Measurements from ENCODE around the gene SLC25A23.
"Not testable (repeated sequence)": the region's sequence is repeated elsewhere in the genome, so short reads cannot be mapped to it uniquely, and the experiment has no call there.

The SLC25A23 gene

DNA sequence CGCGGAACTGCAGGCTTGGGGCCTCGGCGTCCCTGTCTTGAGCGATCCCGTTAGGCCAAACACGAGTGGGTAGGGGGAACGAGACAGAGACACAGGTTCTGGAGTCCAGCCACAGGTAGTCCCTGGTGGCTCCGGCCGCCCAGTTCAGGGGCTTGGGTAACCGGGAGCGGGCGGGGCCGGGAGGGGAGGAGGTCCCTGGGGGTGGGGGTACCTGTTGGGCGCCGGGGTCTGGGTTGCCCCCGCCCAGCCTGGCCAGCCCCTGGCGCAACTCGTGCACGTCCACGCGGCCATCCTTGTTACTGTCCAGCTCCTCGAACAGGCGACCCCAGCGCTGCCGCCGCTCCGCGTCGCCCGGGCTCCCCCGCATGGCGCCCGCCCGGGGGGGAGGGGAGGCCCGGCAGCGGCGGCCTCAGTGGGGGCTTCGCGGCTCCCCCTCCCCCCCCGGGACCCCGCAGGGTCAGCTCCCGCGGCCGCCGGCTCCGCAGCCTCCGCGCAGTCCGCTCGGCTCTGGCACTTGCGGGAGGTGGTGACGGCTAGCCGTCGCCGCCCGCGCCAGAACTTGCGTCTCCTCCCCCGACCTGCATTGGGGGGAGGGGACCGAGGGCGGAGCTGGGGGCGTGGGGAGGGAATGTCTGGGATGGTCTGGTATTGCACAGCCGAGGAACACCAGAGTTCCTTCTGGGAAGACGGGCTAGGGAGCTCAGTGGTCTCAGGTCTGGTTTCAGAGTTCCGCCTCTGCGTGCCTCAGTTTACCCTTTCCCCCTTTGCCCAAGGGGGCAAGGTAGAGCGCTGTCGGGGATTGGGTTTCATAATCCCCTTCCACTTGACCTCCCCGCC is at the start of gene SLC25A23:
SLC25A23 (minus strand) TSS at position 531 of the 837 bp plus-strand sequence; CDS start at position 367, 164 bp downstream.
- no peak for DNase-seq

DNA sequence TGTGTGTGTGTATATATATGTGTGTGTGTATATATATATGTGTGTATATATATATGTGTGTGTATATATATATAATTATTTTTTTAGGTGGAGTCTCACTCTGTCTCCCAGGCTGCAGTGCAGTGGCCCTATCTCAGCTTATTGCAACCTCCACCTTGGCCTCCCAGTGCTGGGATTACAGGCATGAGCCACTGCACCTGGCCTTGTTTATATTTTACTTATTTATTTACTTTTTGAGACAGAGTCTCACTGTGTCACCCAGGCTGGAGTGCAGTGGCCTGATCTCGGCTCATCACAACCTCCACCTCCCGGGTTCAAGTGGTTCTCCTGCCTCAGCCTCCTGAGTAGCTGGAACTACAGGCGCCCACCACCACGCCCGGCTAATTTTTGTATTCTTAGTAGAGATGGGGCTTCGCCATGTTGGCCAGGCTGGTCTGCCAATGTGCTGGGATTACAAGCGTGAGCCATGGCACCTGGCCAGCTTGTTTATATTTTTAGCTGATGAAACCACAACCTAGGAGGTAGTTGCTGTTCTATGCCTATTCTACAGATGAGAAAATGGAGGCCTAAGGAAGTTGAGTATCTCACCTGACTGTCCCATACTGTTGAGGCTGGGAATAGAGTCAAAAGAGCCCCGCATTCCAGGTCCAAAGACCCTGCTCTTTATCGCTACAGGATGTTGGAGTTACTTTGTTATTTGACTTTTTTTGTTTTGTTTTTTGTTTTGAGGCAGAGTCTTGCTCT is 48.6 kb upstream of the SLC25A23 start:
- DNase-seq = not testable (repeated sequence)

DNA sequence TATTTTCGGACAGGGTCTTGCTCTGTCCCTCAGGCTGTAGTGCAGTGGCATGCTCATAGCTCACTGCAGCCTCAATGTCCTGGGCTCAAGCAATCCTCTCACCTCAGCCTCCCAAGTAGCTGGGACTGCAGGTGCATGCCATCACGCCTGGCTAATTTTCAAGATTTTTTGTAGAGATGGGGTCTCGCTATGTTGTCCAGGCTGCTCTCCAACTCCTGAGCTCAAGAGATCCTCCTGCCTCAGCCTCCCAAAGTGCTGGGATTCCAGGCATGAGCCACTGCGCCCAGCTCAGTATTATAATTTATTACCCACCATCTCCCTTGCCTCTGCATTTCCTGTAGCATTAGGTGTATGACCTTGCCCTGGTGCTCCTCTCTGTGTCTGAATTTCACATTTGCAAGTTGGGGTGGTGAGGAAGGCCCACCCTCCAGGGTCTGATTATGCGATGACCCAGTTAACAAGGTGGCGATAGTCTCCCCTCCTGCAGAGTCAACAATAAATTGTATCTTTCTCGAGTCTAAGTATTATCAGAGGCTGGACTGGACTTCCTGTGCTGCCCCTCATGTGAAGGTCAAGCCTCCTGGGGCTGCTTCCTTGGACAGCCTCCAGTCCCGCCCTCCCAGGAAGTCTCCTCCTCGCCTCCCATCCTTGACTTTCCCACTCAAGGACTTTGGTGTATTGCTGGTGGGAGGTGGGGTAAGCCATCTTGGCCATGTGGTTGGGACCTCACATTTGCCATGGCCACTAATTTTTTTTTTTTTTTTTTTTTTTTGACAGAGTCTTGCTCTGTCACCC is 44.0 kb upstream of the SLC25A23 start:
- no peak for DNase-seq

DNA sequence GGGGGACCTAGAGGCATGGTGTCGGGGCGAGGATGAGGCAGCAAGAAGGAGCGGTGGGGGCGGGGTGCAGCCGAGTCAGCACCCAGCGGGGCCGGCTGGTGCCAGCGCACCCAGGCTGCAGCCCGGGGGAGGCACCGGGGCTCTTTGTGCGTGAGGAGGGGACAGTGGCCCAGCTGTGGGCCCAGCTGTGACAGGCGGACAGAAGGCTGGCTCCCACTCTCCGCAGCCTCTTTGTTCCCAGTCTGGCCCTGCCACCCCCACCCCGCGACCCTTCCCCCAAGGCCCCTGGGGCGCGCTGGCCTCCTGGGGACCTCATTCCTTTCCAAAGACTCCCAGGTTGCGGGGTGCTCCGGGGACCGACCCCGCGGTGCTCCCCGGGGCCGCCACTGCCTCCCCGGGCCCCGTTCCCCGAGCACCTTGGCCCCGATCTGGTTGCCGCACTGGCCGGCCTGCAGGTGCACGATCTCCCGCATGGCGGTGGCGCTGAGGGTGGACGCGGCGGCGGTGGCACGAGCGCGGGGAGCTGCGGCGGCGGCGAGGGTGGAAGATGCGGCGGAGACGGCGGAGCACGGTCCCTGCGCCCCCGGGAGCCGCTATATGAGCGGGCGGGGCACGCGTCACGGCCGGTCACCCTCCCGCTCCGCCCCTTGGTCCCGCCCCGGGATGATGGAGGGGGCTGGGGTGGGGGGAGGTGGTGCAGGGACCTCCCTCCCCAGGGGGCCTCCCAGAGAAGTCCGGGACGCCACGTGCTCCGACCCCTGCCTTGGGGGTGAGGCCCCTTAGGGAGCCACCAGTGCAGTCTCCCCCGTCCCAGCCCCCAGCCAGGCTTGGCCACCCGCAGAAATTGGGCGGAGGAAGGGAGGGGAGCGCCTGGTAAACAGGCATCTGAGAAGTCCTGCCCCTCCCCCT is 42.4 kb upstream of the SLC25A23 start, which contains the start of gene TUBB4A:
TUBB4A (minus strand) TSS at position 570 of the 909 bp plus-strand sequence; CDS start at position 473, 97 bp downstream.
- no peak for DNase-seq

DNA sequence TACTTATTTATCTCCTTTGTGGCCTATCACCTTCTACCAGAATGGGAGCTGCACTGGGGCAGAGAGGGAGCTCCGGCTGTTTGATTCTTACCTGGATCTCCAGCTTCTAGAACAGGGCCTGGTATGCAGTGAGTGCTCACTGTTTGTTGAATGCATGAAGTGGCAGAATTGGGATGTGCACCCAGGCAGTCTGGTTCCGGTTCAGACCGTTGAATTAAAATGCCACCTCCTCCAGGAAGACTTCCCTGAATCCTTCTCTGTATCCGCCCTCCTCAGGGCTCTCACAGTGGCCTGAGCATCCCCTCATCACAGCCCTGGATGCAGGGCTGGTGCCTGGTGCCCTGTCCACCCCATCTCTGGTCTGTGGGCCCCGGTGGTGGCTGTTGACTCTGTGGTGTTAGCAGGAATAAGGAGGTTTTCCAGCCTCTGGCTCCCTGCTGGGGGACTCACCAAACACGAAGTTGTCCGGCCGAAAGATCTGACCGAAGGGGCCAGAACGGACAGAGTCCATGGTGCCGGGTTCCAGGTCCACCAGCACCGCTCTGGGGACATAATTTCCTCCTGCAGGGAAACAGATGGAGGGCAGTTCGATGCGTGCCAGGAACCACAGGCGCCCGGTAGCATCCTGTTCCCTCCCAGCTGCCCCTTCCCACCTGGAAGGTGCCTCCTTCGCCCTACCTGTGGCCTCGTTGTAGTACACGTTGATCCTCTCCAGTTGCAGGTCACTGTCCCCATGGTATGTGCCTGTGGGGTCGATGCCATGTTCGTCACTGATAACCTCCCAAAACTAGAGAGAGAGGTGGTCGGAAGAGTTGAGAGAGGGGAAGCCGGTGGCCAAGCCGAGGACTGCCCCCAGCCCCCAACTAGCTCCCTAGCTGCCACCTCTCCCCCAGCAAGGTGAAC is 41.5 kb upstream of the SLC25A23 start:
- no peak for DNase-seq

DNA sequence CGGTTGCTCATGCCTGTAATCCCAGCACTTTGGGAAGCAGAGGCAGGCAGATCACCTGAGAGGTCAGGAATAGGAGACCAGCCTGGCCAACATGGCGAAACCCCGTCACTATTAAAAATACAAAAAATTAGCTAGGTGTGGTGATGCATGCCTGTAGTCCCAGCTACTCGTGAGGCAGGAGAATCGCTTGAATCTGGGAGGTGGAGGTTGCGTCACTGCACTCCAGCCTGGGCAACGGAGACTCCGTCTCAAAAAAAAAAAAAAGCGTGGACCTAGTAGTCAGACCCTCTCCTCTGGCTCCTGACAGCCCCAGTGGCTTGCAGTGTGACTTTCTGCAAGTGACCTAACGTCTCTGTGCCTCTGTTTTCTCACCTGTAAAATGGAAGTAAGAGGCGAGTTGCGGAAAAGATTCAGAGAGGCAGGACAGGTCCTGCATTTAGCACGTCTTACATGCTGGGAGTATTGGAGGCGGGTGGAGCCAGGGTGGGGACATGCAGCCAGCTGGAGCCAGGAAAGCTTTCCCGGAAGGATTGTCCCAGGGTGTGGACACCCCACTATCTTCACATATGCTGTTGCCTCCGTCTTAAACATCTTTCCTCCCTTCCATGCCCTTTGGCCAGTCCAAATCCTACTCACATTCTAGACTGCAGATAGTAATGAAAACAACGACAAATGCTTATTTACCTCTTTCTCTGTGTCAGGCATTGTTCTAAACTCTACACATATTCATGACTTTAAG is 39.6 kb upstream of the SLC25A23 start:
- no peak for DNase-seq

DNA sequence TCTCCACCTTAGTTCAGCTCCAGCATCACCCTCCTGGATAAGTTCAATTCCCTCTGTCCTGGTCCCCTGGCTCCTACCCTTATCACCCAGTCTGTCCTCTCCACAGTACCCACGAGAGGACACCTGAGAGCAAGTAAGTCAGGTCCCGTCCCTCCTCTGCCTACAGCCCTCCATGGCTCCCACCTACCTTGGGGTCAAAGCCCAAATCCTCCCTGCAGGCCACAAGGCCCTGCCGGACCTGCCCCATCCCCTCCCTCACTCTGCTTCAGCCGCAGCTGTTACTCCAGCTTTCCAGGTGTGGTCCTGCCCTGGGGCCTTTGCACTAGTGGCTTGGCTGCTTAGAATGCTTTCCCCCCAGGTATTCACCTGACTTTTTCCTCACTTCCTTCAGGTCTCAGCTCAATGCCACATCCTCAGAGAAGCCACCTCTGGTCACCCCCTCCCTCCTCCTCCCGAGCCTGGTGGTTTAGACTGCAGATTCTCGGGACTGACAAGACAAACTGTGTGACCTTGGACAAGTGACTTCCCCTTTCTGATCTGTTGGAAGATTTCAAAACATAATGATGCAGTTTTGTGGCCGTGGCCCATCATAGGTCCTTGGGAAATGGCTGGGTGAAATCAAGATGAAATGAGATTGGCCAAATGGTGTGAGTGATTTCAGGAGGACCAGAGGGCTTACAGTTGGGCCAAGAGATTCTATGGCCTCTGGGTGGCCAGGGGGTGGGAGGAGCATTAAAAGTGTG is 38.9 kb upstream of the SLC25A23 start:
- DNase-seq = no peak

DNA sequence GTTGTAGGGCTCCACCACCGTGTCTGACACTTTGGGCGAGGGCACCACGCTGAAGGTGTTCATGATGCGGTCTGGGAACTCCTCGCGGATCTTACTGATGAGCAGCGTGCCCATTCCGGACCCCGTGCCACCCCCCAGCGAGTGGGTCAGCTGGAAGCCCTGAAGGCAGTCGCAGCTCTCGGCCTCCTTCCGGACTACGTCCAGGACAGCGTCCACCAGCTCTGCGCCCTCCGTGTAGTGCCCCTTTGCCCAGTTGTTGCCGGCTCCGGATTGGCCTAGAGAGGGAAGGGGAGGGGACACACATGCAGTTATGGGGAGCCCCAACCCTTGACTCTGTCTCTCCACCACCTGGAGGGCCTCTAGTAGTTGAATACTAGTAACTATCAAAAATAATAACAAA is 36.4 kb upstream of the SLC25A23 start:
- no peak for DNase-seq

DNA sequence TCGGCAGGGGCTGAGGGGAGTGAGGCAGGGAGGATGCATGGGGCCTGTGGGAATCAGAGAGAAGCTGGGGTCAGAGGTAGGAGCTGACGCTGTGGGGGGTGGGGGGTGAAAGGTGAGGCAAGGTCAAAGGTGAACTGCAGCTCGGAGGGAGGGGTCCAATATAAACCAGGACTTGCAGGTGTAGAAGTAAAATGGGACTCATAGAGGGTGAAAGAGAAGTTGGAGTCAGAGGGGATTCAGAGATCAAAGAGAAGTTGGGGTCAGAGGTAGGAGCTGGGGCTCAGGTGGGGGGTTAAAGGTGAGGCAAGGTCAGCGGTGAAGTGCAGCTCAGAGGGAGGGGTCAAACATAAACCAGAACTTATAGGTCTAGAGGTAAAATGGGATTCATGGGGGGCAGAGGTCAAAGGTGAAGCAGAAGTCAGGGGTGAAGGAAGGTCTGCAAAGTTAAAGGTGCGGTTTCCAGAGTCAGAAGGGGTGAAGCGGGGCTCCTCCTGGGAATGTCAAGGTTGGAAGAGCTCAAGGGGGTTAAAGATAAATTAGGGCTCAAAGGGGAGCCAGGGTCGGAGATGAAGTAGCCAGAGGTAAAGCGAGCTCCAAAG is 34.9 kb upstream of the SLC25A23 start:
- DNase-seq = no peak

DNA sequence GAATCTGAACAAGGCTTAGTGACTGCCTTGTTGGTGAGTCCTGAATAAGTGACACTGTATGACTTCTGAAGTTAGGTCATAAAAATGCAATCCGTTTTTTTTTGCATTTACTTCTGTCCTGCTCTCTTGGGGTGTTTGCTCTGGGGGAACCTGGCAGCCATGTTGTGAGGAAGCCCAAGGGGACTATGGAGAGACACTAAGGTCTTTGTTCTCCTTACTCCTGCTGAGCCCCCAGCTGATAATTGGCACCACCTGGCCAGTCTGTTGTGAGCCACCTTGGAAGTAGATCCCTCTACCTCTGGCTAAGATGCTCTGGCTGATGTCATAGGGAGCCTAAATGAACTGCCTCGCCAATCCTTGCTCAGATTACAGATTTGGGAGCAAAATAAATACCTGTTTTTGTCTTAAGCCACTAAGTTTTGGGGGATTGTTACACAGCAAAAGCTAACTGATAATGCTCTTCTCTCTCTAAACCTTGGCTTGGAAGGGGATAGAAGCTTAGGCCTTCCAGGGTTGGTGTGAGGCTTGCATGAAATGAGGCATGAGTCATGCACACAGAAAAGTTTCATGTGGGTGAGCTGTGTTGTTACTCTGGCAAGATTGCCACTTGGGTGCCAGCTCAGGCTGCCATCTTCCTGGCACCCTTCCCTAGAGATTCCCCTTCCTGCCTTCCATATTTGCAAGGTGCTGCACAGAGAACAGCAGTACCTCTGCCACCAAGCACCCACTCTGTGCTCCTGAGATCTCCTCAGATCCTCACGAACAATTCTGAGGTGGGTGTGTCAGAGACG is 32.4 kb upstream of the SLC25A23 start:
- no peak for DNase-seq

DNA sequence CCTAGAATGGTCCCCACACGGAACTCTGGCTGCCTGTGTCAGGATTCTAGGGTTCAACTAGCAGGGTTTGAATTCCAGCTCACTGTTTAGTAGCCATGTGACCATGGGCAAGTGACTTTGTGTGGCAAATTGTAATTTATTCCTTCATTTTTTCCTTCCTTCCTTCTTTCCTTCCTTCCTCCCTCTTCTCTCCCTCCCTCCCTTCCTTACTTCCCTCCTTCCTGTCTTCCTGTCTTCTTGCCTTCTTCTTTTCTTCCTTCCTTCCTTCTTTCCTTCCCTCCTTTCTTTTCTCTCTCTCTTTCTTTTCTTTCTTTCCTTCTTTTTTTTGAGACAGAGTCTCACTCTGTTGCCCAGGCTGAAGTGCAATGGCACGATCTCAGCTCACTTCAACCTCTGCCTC is 30.5 kb upstream of the SLC25A23 start:
- DNase-seq = no peak

DNA sequence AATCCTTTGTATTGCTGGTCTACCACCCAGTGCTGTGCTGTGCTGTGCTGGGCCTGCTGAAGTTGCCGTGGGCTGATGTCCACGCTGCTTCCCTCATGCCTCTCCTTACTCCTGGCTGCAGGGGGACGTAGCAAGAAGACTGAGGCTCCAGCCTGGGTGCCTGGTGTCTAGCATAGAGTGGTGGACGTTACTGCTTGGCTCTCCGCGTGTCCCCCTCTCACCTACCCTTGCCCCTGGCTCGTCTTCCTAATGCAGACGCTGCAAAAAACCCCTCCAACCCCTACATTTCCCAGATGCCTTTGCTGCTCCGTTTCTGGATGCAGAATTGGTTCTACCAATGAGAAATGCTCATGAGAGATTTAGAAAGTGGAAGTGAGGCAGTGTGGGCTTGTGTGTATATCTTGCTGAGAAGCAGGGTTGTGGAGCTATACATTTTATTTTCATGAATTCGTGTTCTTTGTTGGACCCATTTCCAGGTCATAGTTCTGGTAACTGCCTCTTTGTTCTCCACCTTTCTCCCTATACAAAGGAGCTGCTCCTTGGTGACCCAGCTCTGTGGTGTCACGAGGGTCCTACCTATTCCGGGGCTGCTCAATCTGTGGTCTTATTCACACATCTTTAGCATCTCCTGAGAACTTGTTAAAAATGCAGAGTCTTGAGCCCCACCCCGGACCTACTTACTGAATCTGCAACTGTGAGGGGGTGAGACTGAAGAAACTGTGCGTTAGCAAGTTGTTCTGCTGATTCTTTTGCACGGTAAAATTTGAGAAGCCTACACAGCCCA is 29.9 kb upstream of the SLC25A23 start:
- DNase-seq = no peak

DNA sequence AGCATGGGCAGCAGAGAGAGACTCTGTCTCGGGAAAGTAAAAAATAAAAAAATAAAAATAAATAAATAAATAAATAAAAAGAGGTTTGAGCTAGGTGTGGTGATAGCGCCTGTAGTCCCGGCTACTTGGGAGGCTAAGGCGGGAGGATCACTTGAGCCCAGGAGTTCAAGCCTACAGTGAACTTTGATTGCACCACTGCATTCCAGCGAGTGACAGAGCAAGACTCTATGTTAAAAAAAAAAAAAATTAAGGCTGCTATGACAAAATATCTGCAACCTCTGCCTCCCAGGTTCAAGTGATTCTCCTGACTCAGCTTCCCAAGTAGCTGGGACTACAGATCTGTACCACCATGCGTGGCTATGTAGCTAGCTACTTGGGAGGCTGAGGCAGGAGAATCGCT is 25.2 kb upstream of the SLC25A23 start:
- DNase-seq = no peak

DNA sequence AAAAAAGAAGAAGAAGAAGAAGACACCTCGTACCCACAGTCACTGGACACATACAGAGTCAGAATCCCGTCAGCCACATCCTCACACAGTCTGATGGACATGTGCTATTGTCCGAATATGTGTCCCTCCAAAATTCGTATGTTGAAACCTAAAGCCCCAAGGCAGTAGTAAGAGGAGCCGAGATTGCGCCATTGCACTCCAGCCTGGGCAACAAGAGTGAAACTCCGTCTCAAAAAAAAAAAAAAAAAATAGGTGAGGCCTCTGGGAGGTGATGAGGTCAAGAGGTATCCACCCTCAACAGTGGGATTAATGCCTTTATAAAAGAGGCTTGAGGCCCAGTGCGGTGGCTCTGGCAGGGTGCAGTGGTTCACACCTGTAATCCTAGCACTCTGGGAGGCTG is 24.6 kb upstream of the SLC25A23 start:
- DNase-seq = no peak

DNA sequence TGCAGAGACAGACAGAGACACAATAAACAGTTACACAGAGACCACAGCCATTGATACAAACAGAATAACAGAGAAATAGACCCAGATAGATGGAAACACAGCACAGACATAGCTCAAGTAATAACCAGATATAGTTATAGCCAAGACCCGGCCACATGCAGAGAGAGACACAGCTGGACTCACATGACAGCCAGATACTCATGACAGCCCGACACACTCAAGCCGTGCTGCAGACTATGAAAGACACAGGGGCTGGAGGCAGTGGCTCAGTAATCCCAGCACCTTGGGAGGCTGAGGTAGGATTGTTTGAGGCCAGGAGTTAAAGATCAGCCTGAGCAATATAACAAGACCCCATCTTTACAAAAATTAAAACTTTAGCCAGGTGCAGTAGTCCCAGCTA is 23.6 kb upstream of the SLC25A23 start:
- no peak for DNase-seq

DNA sequence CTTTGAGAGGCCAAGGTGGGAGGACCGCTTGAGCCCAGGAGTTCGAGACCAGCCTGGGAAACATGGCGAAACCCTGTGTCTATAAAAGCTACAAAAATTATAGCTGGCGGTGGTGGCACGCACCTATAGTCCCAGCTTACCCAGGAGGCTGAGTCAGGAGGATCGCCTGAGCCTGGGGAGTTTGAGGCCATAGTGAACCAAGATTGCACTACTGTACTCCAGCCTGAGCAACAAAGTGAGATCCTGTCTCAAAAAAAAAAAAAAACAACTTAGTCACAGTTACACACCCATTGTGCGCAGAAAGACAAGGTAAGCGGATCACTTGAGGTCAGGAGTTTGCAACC is 22.7 kb upstream of the SLC25A23 start:
- DNase-seq = no peak

DNA sequence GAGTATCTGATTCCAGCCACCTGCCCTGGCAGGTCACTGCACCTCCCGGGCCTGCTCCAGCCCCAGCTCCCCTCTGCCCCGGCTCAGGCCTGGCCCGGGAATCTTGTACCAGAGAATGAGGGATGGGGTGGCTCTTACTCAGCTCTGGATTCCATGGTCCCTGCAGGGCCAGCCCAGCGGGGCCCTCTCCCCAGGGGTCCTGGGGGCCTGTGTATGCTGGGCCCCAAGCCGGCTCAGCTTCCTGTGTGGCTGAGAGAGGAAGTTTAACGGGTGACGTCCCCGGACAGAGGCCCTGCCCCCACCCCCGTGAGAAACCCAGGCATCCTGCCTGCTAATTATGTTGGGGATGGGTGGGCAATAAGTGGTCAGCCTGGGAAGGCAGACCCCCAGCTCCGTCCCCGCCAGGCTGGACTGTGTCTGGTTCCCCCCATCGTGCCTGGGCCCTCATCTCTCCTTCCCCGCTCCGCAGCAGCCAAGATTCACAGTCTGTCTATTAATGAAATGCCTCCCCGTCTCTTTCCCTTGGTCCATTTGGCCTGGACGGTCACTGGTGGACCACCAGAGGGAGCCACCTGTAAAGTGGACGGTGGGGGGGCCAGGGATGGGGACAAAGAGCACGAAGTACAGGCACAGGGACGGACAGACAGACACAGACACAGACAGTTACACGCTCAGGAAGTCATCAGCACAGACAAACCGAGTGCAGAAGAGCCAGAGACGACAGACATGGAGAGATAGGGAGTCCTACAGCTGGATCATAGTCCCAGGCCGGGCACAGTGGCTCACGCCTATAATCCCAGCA is 22.1 kb upstream of the SLC25A23 start, which contains the start of gene DENND1C:
DENND1C (minus strand) TSS at position 247 of the 802 bp plus-strand sequence; CDS start at position 155, 92 bp downstream.
- DNase-seq = no peak

Measured in cortex of kidney (tissue), 1 donor.